Measurements from ENCODE around the gene ABHD17A. TPM values are rescaled to one million over a fixed set of nuclear protein-coding genes. Genes with fewer than 3 reads are reported as not detected.
"Not testable (repeated sequence)": the region's sequence is repeated elsewhere in the genome, so short reads cannot be mapped to it uniquely, and the experiment has no call there.

ABHD17A gene
- total and polyA plus RNA-seq, 8 donors: 25.7 to 177 (median 74.2) TPM

DNA sequence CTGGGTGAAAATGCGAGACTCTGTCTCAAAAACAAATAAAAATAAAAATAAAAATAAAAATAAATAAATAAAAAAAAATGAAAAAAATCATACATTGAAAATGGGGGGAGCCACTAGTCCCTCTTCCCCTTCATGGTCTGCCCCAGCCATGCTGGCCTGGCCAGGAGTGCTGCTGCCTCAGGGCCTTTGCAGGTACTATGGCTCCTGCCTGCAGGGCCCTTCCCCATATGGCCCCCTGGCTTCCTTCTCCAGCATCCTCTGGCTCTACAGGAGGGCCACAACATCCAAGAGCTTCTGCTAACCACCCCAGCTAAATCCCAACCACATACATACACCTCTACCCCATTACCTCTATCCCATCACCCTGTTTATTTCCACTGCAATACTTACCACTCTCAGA, 4.6 kb upstream of the ABHD17A start:
- Histone ChIP-seq H3K36me3 (no peaks in the 10 kb centered on the region), H3K4me1 (peaks cover 0 to 7% (median 3%) of the 10 kb centered on the region in 4 donors), H3K4me3 (no peak overlapping the region), H3K27me3 (no peaks in the 10 kb centered on the region), H3K27ac (no peak overlapping the region), H3K9me3 (no peaks in the 10 kb centered on the region)
- WGBS, 5 donors: 94 to 100% (median 96%) methylated on average over 1 of the region's 1 CpG
- intact Hi-C loops (cut with DNase I; ENCODE audit: low total_unique reads): no loop called here
- no peak for TF ChIP-seq EP300 (IDR thresholded peaks at IDR 0.05)
- TF ChIP-seq, protein P1, sequence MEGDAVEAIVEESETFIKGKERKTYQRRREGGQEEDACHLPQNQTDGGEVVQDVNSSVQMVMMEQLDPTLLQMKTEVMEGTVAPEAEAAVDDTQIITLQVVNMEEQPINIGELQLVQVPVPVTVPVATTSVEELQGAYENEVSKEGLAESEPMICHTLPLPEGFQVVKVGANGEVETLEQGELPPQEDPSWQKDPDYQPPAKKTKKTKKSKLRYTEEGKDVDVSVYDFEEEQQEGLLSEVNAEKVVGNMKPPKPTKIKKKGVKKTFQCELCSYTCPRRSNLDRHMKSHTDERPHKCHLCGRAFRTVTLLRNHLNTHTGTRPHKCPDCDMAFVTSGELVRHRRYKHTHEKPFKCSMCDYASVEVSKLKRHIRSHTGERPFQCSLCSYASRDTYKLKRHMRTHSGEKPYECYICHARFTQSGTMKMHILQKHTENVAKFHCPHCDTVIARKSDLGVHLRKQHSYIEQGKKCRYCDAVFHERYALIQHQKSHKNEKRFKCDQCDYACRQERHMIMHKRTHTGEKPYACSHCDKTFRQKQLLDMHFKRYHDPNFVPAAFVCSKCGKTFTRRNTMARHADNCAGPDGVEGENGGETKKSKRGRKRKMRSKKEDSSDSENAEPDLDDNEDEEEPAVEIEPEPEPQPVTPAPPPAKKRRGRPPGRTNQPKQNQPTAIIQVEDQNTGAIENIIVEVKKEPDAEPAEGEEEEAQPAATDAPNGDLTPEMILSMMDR (IDR thresholded peaks at IDR 0.05): no peak
- TF ChIP-seq POLR2A (IDR thresholded peaks at IDR 0.05): no peak
- TF ChIP-seq POLR2AphosphoS5 (IDR thresholded peaks at IDR 0.05): no peak
- DNase-seq: no peak

DNA sequence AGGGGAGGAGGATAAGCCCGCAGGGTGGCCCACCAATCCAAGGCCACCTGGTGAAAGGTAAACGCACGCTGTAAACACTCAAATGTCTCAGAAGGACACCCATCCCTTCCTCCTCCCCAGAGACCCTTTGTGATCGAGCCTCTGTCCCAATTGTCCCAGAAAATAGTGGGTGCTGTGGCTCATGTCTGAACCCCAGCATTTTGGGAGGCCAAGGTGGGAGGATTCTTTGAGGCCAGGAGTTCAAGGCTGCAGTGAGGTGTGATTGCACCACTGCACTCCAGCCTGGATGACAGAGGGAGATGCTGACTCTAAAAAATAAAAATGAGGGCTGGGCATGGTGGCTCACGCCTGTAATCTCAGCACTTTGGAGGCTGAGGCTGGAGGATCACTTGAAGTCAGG, 3.1 kb upstream of the ABHD17A start:
- no peak for DNase-seq
- Histone ChIP-seq H3K27me3 (no peaks in the 10 kb centered on the region), H3K36me3 (no peaks in the 10 kb centered on the region), H3K4me3 (no peak overlapping the region), H3K9me3 (no peaks in the 10 kb centered on the region), H3K27ac (no peak overlapping the region), H3K4me1 (peaks cover 14 to 19% (median 17%) of the 10 kb centered on the region in 4 donors)
- WGBS, 5 donors: 75 to 83% (median 80%) methylated on average over 5 of the region's 5 CpGs
- no peak for TF ChIP-seq POLR2A (IDR thresholded peaks at IDR 0.05)
- TF ChIP-seq, protein P1 (IDR thresholded peaks at IDR 0.05): no peak
- no peak for TF ChIP-seq POLR2AphosphoS5 (IDR thresholded peaks at IDR 0.05)
- no peak for TF ChIP-seq EP300 (IDR thresholded peaks at IDR 0.05)
- intact Hi-C loops (cut with DNase I; ENCODE audit: low total_unique reads): no loop called here

DNA sequence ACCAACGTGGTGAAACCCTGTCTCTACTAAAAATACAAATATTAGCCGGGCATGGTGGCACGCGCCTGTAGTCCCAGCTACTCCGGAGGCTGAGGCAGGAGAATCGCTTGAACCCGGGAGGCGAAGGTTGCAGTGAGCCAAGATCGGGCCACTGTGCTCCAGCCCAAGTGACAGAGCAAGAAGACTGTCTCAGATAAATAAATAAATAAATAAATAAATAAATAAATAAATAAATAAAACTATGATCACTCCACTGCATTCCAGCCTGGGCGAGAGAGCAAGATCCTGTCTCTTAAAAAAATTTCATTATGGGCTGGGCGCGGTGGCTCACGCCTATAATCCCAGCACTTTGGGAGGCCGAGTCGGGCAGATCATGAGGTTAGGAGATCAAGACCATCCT, 1.1 kb upstream of the ABHD17A start:
- H3K27ac ChIP-seq; H3K27me3 ChIP-seq; H3K4me3 ChIP-seq; H3K9me3 ChIP-seq; H3K36me3 ChIP-seq; intact Hi-C loops (cut with DNase I; ENCODE audit: low total_unique reads); DNase-seq: not testable (repeated sequence)
- WGBS, 5 donors: 93 to 97% (median 94%) methylated on average over 15 of the region's 15 CpGs
- peaks cover 34 to 40% (median 37%) of the 10 kb centered on the region in 4 donors for H3K4me1 ChIP-seq

DNA sequence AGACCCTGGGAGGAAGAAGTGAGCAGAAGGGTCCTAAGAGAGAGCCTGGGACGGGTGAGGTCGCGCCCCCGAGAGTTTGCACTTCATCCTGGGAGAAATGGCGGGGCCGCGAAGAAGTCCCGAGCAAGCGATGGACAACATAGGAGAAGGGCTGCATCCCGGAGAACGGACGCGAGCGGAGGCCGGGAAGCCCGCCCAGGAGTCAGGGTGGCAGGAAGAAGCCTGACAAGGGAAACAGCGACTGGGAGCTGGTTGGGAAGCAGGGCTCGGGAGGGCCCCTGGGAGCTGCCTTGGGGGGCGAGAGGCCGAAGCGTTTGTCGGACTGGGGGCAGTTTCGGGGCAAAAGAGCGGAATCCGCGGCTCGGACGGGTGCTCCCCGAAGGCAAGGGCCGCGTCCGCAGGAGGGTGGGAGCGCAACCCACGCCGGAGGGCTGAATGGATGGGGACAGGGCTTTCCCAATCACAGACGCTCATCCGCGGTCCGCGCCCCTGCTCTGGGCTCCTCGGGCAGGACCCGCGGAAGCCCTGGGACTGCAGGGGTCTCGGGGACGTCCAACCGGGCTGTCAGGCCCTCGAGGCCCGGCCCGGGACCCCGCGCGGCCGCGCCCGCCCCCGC, 469 bp downstream of the ABHD17A start:
- peak overlapping the region; percentile 84 to 91 (median 87) for H3K27ac ChIP-seq
- intact Hi-C loops (cut with DNase I; ENCODE audit: low total_unique reads): no loop called here
- H3K27me3 ChIP-seq: no peaks in the 10 kb centered on the region
- peak overlapping the region; percentile 73 to 96 (median 85) for H3K4me3 ChIP-seq
- H3K4me1 ChIP-seq: peaks cover 38 to 55% (median 51%) of the 10 kb centered on the region in 4 donors
- DNase-seq: peak in 1 of 2 donors; percentile 46
- WGBS, 5 donors: 0 to 1% (median 1%) methylated on average over 33 to 56 of the region's 56 CpGs
- no peak for TF ChIP-seq EP300 (IDR thresholded peaks at IDR 0.05)
- no peak for TF ChIP-seq POLR2AphosphoS5 (IDR thresholded peaks at IDR 0.05)
- TF ChIP-seq POLR2A (IDR thresholded peaks at IDR 0.05): no peak
- TF ChIP-seq, protein P1 (IDR thresholded peaks at IDR 0.05): no peak
- no peaks in the 10 kb centered on the region for H3K9me3 ChIP-seq
- peaks cover 0 to 13% (median 11%) of the 10 kb centered on the region in 4 donors for H3K36me3 ChIP-seq

DNA sequence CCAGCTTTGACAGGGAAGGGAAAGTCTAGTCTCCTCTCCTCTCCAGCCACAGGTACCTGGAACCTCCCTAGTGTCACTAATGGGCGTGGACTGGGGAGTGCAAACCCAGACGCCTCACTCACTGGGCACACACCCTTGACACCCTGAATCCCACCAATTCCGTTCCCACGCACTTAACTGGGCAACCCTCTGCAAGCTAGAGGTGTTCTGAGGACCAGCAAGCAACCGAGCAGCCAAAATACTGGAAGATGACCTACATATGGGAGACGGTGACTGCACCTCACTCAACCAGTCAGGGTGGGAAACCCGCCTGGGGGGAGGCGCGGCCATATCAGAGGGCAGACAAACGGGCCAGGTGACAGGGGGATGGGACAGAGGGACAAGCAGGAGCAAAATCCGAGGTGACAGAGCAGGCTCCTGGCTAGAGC, 991 bp downstream of the ABHD17A start:
- H3K4me3 ChIP-seq: peak overlapping the region; percentile 73 to 96 (median 85)
- H3K36me3 ChIP-seq: peaks cover 0 to 13% (median 12%) of the 10 kb centered on the region in 4 donors
- intact Hi-C loops (cut with DNase I; ENCODE audit: low total_unique reads): no loop called here
- TF ChIP-seq EP300 (IDR thresholded peaks at IDR 0.05): no peak
- TF ChIP-seq POLR2A (IDR thresholded peaks at IDR 0.05): no peak
- no peak for TF ChIP-seq POLR2AphosphoS5 (IDR thresholded peaks at IDR 0.05)
- TF ChIP-seq, protein P1 (IDR thresholded peaks at IDR 0.05): no peak
- peaks cover 38 to 55% (median 52%) of the 10 kb centered on the region in 4 donors for H3K4me1 ChIP-seq
- H3K27ac ChIP-seq: peak overlapping the region; percentile 84 to 91 (median 87)
- peak in 1 of 2 donors; percentile 53 for DNase-seq
- no peaks in the 10 kb centered on the region for H3K9me3 ChIP-seq
- WGBS, 5 donors: 1 to 3% (median 3%) methylated on average over 8 to 11 of the region's 11 CpGs
- H3K27me3 ChIP-seq: no peaks in the 10 kb centered on the region
